GM23338 (cell line): ENCODE data around the gene ANKRD22. TPM values are rescaled to one million over a fixed set of nuclear protein-coding genes. Genes with fewer than 3 reads are reported as not detected.

Source experiments
- ATAC-seq: fragments of 200-7000 bp; cut with Tn5 transposase; 3 replicates; pipeline ENCODE4 v1.9.1; 2020
- DNase-seq: peaks from one replicate; pipeline ENCODE4 v3.0.0-alpha.2; 2015; ENCODE audit warnings: low spot score
- H2AFZ ChIP-seq: fragments of 200-600 bp; sonication (generic); 2 replicates; pipeline ENCODE4 v1.8.0; 2016; ENCODE audit warnings: antibody characterized with exemption, mild to moderate bottlenecking, moderate library complexity
- H3F3A ChIP-seq: fragments of 200-600 bp; sonication (generic); replicated peaks from 2 replicates; pipeline ENCODE4 v1.8.0; 2017; ENCODE audit warnings: antibody characterized with exemption, mixed run types, low read depth
- H3K27ac ChIP-seq: fragments of 200-600 bp; sonication (generic); 2 replicates; pipeline ENCODE4 v1.6.1; 2016; ENCODE audit warnings: low read depth
- H3K27me3 ChIP-seq: fragments of 200-600 bp; sonication (generic); 2 replicates; pipeline ENCODE4 v1.8.0; 2016; ENCODE audit warnings: mild to moderate bottlenecking, mixed run types, moderate library complexity; ENCODE audit not compliant: insufficient read depth
- H3K36me3 ChIP-seq: fragments of 200-600 bp; sonication (generic); 2 replicates; pipeline ENCODE4 v1.8.0; 2016; ENCODE audit warnings: mild to moderate bottlenecking; ENCODE audit not compliant: insufficient read depth
- H3K4me1 ChIP-seq: fragments of 200-600 bp; sonication (generic); 2 replicates; pipeline ENCODE4 v1.8.0; 2016; ENCODE audit warnings: mild to moderate bottlenecking, moderate library complexity; ENCODE audit not compliant: insufficient read depth
- H3K4me2 ChIP-seq: fragments of 200-600 bp; sonication (generic); 2 replicates; pipeline ENCODE4 v1.7.1; 2017; ENCODE audit warnings: mixed run types
- H3K4me3 ChIP-seq: fragments of 200-600 bp; sonication (generic); 2 replicates; pipeline ENCODE4 v1.6.1; 2016; ENCODE audit warnings: mixed run types
- H3K79me2 ChIP-seq: fragments of 200-600 bp; sonication (generic); replicated peaks from 2 replicates; pipeline ENCODE4 v1.8.0; 2017; ENCODE audit warnings: mild to moderate bottlenecking; ENCODE audit not compliant: insufficient read depth
- H3K9me2 ChIP-seq: fragments of 200-600 bp; sonication (generic); 2 replicates; pipeline ENCODE4 v1.8.0; 2017; ENCODE audit not compliant: insufficient read depth
- H4K20me1 ChIP-seq: fragments of 200-600 bp; sonication (generic); replicated peaks from 2 replicates; pipeline ENCODE4 v1.8.0; 2017; ENCODE audit warnings: mild to moderate bottlenecking; ENCODE audit not compliant: insufficient read depth
- H3K27ac Mint-ChIP-seq: 2 replicates; pipeline ENCODE4 v1.8.0; 2020; ENCODE audit warnings: inconsistent platforms, mild to moderate bottlenecking, moderate library complexity, mixed read lengths
- H3K27me3 Mint-ChIP-seq: 3 replicates; pipeline ENCODE4 v1.8.0; 2022; ENCODE audit warnings: low read depth, mild to moderate bottlenecking, moderate library complexity, mixed read lengths, inconsistent platforms; ENCODE audit not compliant: insufficient read depth, poor library complexity
- H3K36me3 Mint-ChIP-seq: 3 replicates; pipeline ENCODE4 v1.8.0; 2021; ENCODE audit warnings: low read depth, mild to moderate bottlenecking, inconsistent platforms, moderate library complexity, mixed read lengths
- H3K4me1 Mint-ChIP-seq: 3 replicates; pipeline ENCODE4 v1.8.0; 2020; ENCODE audit warnings: mild to moderate bottlenecking, inconsistent platforms, mixed read lengths
- H3K4me3 Mint-ChIP-seq: 3 replicates; pipeline ENCODE4 v1.8.0; 2021; ENCODE audit warnings: moderate library complexity, mild to moderate bottlenecking, inconsistent platforms, mixed read lengths
- H3K9me3 Mint-ChIP-seq: 3 replicates; pipeline ENCODE4 v1.8.0; 2020; ENCODE audit warnings: moderate library complexity, mild to moderate bottlenecking, inconsistent platforms, mixed read lengths
- CREB1 ChIP-seq: fragments of 250-450 bp; sonication (Bioruptor Pico); IDR thresholded peaks from 2 replicates; pipeline ENCODE4 v1.5.0; 2020; ENCODE audit warnings: low read depth, mild to moderate bottlenecking, moderate library complexity
- EZH2 ChIP-seq: fragments of 200-600 bp; sonication (generic); IDR thresholded peaks from one replicate; pipeline ENCODE4 v1.8.0; 2017; ENCODE audit warnings: antibody characterized with exemption, mild to moderate bottlenecking, low read depth; ENCODE audit not compliant: unreplicated experiment
- EZH2phosphoT487 ChIP-seq: fragments of 200-600 bp; sonication (generic); IDR thresholded peaks from one replicate; pipeline ENCODE4 v1.8.1; 2018; ENCODE audit warnings: antibody characterized with exemption; ENCODE audit not compliant: unreplicated experiment
- JUNB ChIP-seq: IDR thresholded peaks from one replicate; pipeline ENCODE4 v1.6.1; 2016; ENCODE audit warnings: antibody characterized with exemption; ENCODE audit not compliant: unreplicated experiment
- NANOG ChIP-seq: IDR thresholded peaks from 2 replicates; pipeline ENCODE4 v1.6.1; 2016; ENCODE audit warnings: antibody characterized with exemption, borderline replicate concordance
- POLR2AphosphoS5 ChIP-seq: IDR thresholded peaks from 2 replicates; pipeline ENCODE4 v1.6.1; 2016; ENCODE audit warnings: antibody characterized with exemption, low read depth
- STAT1 ChIP-seq: IDR thresholded peaks from one replicate; pipeline ENCODE4 v1.6.1; 2016; ENCODE audit warnings: antibody characterized with exemption; ENCODE audit not compliant: unreplicated experiment
- ZNF114 ChIP-seq: fragments of 250-450 bp; sonication (Bioruptor Pico); IDR thresholded peaks from 2 replicates; pipeline ENCODE4 v1.5.0; 2020; ENCODE audit warnings: mild to moderate bottlenecking, moderate library complexity
- ZNF331 ChIP-seq: fragments of 250-450 bp; sonication (Bioruptor Pico); IDR thresholded peaks from 2 replicates; pipeline ENCODE4 v1.5.0; 2020; ENCODE audit warnings: low read depth, mild to moderate bottlenecking, moderate library complexity
- polyA plus RNA-seq: library from polyadenylated mRNA; unstranded; fragments of >200 nt; fragmentation: Nextera tagmentation; extraction: Ambion mirVana; gene quantifications from 2 replicates; pipeline ENCODE4 v1.2.1, GENCODE V29; 2016
- total RNA-seq: library from RNA; depleted of rRNA; stranded (reverse); fragments of >200 nt; shearing (Covaris generic); gene quantifications from 2 replicates; pipeline ENCODE4 v1.2.3, GENCODE V29; 2014
- TF ChIP-seq, protein P1 (sequence below): fragments of 250-450 bp; sonication (Bioruptor Pico); IDR thresholded peaks from 2 replicates; pipeline ENCODE4 v1.5.0; 2020; ENCODE audit warnings: mild to moderate bottlenecking, moderate library complexity
- TF ChIP-seq, protein P2 (sequence below), 2 experiments: fragments of 200-600 bp in 1 of 2; sonication (generic) in 1 of 2; conservative IDR thresholded peaks; 2 replicates each; pipeline versions ENCODE4 v1.5.1 to v1.6.1; 2016 to 2017; ENCODE audit warnings: antibody characterized with exemption in 2 of 2, low read depth in 2 of 2, mild to moderate bottlenecking in 2 of 2, moderate library complexity in 1 of 2
- TF ChIP-seq, protein P3 (sequence below): IDR thresholded peaks from one replicate; pipeline ENCODE4 v1.6.1; 2018; ENCODE audit warnings: antibody characterized with exemption; ENCODE audit not compliant: unreplicated experiment
- TF ChIP-seq, protein P4 (sequence below): IDR thresholded peaks from 2 replicates; pipeline ENCODE4 v1.6.1; 2016; ENCODE audit warnings: antibody characterized with exemption

Gene ANKRD22
- total and polyA plus RNA-seq, 2 experiments from 2014 or later, result not detected

DNA sequence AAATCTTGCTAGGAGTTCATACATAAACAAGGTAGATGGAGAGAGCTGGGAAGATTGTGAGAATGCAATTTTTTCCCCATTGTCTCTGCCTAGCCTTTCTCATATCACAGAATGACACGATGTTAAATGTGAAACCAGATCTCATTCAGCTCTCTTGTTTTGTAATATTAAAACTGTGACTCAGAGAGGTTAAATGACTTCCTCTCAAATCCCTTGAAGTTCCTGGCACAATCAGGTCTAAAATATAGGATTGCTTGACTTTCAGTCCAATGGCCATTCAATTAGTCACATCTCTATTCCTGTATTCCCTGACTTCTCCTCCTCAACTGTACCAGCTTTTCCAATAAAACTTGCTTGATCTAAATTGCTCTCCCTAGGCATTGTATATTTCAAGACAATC is 3.1 kb downstream of the ANKRD22 start:
- H3K4me2 ChIP-seq, result no peak overlapping the region

More for the DNA sequence above, 3.1 kb downstream of the ANKRD22 start:
- Mint-ChIP-seq H3K4me1 (peaks cover 20% of the 10 kb centered on the region), H3K27ac (no peak overlapping the region), H3K36me3 (no peaks in the 10 kb centered on the region), H3K9me3 (no peaks in the 10 kb centered on the region), H3K27me3 (no peaks in the 10 kb centered on the region), H3K4me3 (no peak overlapping the region)
- Histone ChIP-seq H3K27me3 (no peaks in the 10 kb centered on the region), H3K4me1 (peaks cover 28% of the 10 kb centered on the region), H3K79me2 (no peaks in the 10 kb centered on the region), H2AFZ (no peak overlapping the region), H3K4me3 (no peak overlapping the region), H3F3A (no peaks in the 10 kb centered on the region), H3K36me3 (no peaks in the 10 kb centered on the region), H3K27ac (no peak overlapping the region), H3K9me2 (no peaks in the 10 kb centered on the region), H4K20me1 (no peaks in the 10 kb centered on the region)
- no peak for DNase-seq
- no peak for ATAC-seq
- no peak for TF ChIP-seq EZH2
- TF ChIP-seq CREB1 (CRISPR knock-in tag), result no peak
- TF ChIP-seq, protein P1, sequence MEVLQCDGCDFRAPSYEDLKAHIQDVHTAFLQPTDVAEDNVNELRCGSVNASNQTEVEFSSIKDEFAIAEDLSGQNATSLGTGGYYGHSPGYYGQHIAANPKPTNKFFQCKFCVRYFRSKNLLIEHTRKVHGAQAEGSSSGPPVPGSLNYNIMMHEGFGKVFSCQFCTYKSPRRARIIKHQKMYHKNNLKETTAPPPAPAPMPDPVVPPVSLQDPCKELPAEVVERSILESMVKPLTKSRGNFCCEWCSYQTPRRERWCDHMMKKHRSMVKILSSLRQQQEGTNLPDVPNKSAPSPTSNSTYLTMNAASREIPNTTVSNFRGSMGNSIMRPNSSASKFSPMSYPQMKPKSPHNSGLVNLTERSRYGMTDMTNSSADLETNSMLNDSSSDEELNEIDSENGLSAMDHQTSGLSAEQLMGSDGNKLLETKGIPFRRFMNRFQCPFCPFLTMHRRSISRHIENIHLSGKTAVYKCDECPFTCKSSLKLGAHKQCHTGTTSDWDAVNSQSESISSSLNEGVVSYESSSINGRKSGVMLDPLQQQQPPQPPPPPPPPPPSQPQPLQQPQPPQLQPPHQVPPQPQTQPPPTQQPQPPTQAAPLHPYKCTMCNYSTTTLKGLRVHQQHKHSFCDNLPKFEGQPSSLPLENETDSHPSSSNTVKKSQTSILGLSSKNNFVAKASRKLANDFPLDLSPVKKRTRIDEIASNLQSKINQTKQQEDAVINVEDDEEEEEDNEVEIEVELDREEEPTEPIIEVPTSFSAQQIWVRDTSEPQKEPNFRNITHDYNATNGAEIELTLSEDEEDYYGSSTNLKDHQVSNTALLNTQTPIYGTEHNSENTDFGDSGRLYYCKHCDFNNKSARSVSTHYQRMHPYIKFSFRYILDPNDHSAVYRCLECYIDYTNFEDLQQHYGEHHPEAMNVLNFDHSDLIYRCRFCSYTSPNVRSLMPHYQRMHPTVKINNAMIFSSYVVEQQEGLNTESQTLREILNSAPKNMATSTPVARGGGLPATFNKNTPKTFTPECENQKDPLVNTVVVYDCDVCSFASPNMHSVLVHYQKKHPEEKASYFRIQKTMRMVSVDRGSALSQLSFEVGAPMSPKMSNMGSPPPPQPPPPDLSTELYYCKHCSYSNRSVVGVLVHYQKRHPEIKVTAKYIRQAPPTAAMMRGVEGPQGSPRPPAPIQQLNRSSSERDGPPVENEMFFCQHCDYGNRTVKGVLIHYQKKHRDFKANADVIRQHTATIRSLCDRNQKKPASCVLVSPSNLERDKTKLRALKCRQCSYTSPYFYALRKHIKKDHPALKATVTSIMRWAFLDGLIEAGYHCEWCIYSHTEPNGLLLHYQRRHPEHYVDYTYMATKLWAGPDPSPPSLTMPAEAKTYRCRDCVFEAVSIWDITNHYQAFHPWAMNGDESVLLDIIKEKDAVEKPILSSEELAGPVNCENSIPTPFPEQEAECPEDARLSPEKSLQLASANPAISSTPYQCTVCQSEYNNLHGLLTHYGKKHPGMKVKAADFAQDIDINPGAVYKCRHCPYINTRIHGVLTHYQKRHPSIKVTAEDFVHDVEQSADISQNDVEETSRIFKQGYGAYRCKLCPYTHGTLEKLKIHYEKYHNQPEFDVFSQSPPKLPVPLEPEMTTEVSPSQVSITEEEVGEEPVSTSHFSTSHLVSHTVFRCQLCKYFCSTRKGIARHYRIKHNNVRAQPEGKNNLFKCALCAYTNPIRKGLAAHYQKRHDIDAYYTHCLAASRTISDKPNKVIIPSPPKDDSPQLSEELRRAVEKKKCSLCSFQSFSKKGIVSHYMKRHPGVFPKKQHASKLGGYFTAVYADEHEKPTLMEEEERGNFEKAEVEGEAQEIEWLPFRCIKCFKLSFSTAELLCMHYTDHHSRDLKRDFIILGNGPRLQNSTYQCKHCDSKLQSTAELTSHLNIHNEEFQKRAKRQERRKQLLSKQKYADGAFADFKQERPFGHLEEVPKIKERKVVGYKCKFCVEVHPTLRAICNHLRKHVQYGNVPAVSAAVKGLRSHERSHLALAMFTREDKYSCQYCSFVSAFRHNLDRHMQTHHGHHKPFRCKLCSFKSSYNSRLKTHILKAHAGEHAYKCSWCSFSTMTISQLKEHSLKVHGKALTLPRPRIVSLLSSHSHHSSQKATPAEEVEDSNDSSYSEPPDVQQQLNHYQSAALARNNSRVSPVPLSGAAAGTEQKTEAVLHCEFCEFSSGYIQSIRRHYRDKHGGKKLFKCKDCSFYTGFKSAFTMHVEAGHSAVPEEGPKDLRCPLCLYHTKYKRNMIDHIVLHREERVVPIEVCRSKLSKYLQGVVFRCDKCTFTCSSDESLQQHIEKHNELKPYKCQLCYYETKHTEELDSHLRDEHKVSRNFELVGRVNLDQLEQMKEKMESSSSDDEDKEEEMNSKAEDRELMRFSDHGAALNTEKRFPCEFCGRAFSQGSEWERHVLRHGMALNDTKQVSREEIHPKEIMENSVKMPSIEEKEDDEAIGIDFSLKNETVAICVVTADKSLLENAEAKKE (CRISPR knock-in tag), result no peak
- no peak for TF ChIP-seq ZNF331 (CRISPR knock-in tag)
- no peak for TF ChIP-seq EZH2phosphoT487
- TF ChIP-seq, protein P2, sequence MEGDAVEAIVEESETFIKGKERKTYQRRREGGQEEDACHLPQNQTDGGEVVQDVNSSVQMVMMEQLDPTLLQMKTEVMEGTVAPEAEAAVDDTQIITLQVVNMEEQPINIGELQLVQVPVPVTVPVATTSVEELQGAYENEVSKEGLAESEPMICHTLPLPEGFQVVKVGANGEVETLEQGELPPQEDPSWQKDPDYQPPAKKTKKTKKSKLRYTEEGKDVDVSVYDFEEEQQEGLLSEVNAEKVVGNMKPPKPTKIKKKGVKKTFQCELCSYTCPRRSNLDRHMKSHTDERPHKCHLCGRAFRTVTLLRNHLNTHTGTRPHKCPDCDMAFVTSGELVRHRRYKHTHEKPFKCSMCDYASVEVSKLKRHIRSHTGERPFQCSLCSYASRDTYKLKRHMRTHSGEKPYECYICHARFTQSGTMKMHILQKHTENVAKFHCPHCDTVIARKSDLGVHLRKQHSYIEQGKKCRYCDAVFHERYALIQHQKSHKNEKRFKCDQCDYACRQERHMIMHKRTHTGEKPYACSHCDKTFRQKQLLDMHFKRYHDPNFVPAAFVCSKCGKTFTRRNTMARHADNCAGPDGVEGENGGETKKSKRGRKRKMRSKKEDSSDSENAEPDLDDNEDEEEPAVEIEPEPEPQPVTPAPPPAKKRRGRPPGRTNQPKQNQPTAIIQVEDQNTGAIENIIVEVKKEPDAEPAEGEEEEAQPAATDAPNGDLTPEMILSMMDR (conservative IDR thresholded peaks at IDR 0.05; ENCODE audit: low read depth in 2 of 2), result no peak
- no peak for TF ChIP-seq STAT1
- TF ChIP-seq POLR2AphosphoS5, result no peak
- TF ChIP-seq ZNF114 (CRISPR knock-in tag), result no peak
- TF ChIP-seq, protein P3, sequence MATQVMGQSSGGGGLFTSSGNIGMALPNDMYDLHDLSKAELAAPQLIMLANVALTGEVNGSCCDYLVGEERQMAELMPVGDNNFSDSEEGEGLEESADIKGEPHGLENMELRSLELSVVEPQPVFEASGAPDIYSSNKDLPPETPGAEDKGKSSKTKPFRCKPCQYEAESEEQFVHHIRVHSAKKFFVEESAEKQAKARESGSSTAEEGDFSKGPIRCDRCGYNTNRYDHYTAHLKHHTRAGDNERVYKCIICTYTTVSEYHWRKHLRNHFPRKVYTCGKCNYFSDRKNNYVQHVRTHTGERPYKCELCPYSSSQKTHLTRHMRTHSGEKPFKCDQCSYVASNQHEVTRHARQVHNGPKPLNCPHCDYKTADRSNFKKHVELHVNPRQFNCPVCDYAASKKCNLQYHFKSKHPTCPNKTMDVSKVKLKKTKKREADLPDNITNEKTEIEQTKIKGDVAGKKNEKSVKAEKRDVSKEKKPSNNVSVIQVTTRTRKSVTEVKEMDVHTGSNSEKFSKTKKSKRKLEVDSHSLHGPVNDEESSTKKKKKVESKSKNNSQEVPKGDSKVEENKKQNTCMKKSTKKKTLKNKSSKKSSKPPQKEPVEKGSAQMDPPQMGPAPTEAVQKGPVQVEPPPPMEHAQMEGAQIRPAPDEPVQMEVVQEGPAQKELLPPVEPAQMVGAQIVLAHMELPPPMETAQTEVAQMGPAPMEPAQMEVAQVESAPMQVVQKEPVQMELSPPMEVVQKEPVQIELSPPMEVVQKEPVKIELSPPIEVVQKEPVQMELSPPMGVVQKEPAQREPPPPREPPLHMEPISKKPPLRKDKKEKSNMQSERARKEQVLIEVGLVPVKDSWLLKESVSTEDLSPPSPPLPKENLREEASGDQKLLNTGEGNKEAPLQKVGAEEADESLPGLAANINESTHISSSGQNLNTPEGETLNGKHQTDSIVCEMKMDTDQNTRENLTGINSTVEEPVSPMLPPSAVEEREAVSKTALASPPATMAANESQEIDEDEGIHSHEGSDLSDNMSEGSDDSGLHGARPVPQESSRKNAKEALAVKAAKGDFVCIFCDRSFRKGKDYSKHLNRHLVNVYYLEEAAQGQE, result no peak
- no peak for TF ChIP-seq NANOG
- TF ChIP-seq, protein P4, sequence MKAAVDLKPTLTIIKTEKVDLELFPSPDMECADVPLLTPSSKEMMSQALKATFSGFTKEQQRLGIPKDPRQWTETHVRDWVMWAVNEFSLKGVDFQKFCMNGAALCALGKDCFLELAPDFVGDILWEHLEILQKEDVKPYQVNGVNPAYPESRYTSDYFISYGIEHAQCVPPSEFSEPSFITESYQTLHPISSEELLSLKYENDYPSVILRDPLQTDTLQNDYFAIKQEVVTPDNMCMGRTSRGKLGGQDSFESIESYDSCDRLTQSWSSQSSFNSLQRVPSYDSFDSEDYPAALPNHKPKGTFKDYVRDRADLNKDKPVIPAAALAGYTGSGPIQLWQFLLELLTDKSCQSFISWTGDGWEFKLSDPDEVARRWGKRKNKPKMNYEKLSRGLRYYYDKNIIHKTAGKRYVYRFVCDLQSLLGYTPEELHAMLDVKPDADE, result no peak
- no peak for TF ChIP-seq JUNB
